GM18508 (cell line): ENCODE measurements around the gene ARHGAP8.

Experiments
- ATAC-seq: cut with Tn5 transposase; IDR thresholded peaks from one replicate; pipeline ENCODE4 v1.9.1; 2021; ENCODE audit warnings: moderate number of reproducible peaks; ENCODE audit not compliant: insufficient read depth, unreplicated experiment

Gene ARHGAP8

GRCh38 chr22:44724416-44724815, 28.0 kb upstream of the ARHGAP8 start:
- no peak for ATAC-seq

- no peak for ATAC-seq
These were observed 27.5 kb upstream of the ARHGAP8 start for GRCh38 chr22:44724859-44725258.

GRCh38 chr22:44726439-44726838, 25.9 kb upstream of the ARHGAP8 start:
- ATAC-seq, result no peak

GRCh38 chr22:44727148-44727547, 25.2 kb upstream of the ARHGAP8 start:
- no peak for ATAC-seq

- no peak for ATAC-seq
These were observed 24.7 kb upstream of the ARHGAP8 start for GRCh38 chr22:44727709-44728108.

GRCh38 chr22:44728761-44729324, 23.5 kb upstream of the ARHGAP8 start:
- ATAC-seq, result no peak

- ATAC-seq, result no peak
These were observed 22.9 kb upstream of the ARHGAP8 start for GRCh38 chr22:44729391-44730021.

- ATAC-seq, result no peak
These were observed 22.4 kb upstream of the ARHGAP8 start for GRCh38 chr22:44730022-44730393.

GRCh38 chr22:44730490-44731356, 21.7 kb upstream of the ARHGAP8 start:
- no peak for ATAC-seq

- ATAC-seq, result no peak
These were observed 20.9 kb upstream of the ARHGAP8 start for GRCh38 chr22:44731357-44731970.

- no peak for ATAC-seq
These were observed 20.3 kb upstream of the ARHGAP8 start for GRCh38 chr22:44732017-44732561.

GRCh38 chr22:44732661-44733060, 19.7 kb upstream of the ARHGAP8 start:
- no peak for ATAC-seq

- no peak for ATAC-seq
These were observed 18.8 kb upstream of the ARHGAP8 start for GRCh38 chr22:44733426-44734106.

- ATAC-seq, result no peak
These were observed 18.1 kb upstream of the ARHGAP8 start for GRCh38 chr22:44734278-44734677.

GRCh38 chr22:44734801-44735517, 17.4 kb upstream of the ARHGAP8 start:
- ATAC-seq, result no peak

- no peak for ATAC-seq
These were observed 16.6 kb upstream of the ARHGAP8 start for GRCh38 chr22:44735518-44736428.

GRCh38 chr22:44736581-44737405, 15.6 kb upstream of the ARHGAP8 start:
- ATAC-seq, result no peak
